SK-N-SH (cell line): ENCODE data around the gene PSMC3. TPM values are rescaled to one million over a fixed set of nuclear protein-coding genes. Genes with fewer than 3 reads are reported as not detected.

Experiments used
- CTCF ChIA-PET: fragments of 300-600, 350-600 bp; formaldehyde crosslinking; extraction: SDS; loops from one replicate; lab custom pipeline; 2021; lab: Yijun Ruan, JAX
- POLR2A ChIA-PET: fragments of 350-600 bp; sonication (Branson Sonifier 250); formaldehyde crosslinking; extraction: SDS; loops from one replicate; lab custom pipeline; 2020; ENCODE audit warnings: antibody characterized with exemption, inconsistent platforms; lab: Yijun Ruan, JAX
- DNase-seq: peaks from one replicate; pipeline ENCODE4 v3.0.0; 2012
- H2AFZ ChIP-seq: fragments of 200-600 bp; sonication (generic); 2 replicates; pipeline ENCODE4 v1.8.1; 2016; ENCODE audit warnings: antibody characterized with exemption, mild to moderate bottlenecking, low read depth
- H3F3A ChIP-seq: fragments of 200-600 bp; sonication (generic); replicated peaks from 2 replicates; pipeline ENCODE3; 2016; ENCODE audit warnings: antibody characterized with exemption, mild to moderate bottlenecking; ENCODE audit not compliant: insufficient read depth
- H3K27ac ChIP-seq, 2 experiments: fragments of 200-500 bp in 1 of 2; fragments of 200-600 bp in 1 of 2; sonication (Bioruptor generic) in 1 of 2; sonication (generic), shearing (Covaris generic) in 1 of 2; 2 replicates each; pipeline versions ENCODE4 v1.5.1 to v1.6.1; 2014 to 2016; ENCODE audit warnings: low read depth in 2 of 2, inconsistent platforms in 1 of 2, low read length in 1 of 2, mild to moderate bottlenecking in 1 of 2, mixed read lengths in 1 of 2
- H3K27me3 ChIP-seq: fragments of 200-600 bp; sonication (generic), shearing (Covaris generic); 2 replicates; pipeline ENCODE4 v1.6.1; 2016; ENCODE audit warnings: mixed run types; ENCODE audit not compliant: insufficient read depth
- H3K36me3 ChIP-seq, 2 experiments: fragments of 200-500 bp in 1 of 2; fragments of 200-600 bp in 1 of 2; sonication (Bioruptor generic) in 1 of 2; sonication (generic) in 1 of 2; replicated peaks in 1 of 2; 2 replicates each; pipeline versions ENCODE3 to v1.5.1; 2014 to 2016; ENCODE audit warnings: low read length in 1 of 2, mild to moderate bottlenecking in 1 of 2; ENCODE audit not compliant: insufficient read depth in 2 of 2, control insufficient read depth in 1 of 2
- H3K4me1 ChIP-seq, 2 experiments: fragments of 200-500 bp in 1 of 2; fragments of 200-600 bp in 1 of 2; sonication (Bioruptor generic) in 1 of 2; sonication (generic), shearing (Covaris generic) in 1 of 2; 2 replicates each; pipeline versions ENCODE4 v1.5.1 to v1.6.1; 2014 to 2016; ENCODE audit warnings: low read depth in 1 of 2, low read length in 1 of 2, mixed run types in 1 of 2; ENCODE audit not compliant: insufficient read depth in 2 of 2, control insufficient read depth in 1 of 2
- H3K4me2 ChIP-seq: fragments of 200-600 bp; sonication (generic), shearing (Covaris generic); 2 replicates; pipeline ENCODE4 v1.6.1; 2017; ENCODE audit warnings: mixed run types
- H3K4me3 ChIP-seq, 2 experiments: fragments of 200-500 bp in 1 of 2; fragments of 200-600 bp in 1 of 2; sonication (Bioruptor generic) in 1 of 2; sonication (generic), shearing (Covaris generic) in 1 of 2; 2 replicates each; pipeline versions ENCODE4 v1.5.1 to v1.8.1; 2014 to 2016; ENCODE audit warnings: low read depth in 2 of 2, inconsistent platforms in 1 of 2, low read length in 1 of 2, mild to moderate bottlenecking in 1 of 2, mixed read lengths in 1 of 2, moderate library complexity in 1 of 2
- H3K79me2 ChIP-seq: fragments of 200-600 bp; sonication (generic); 2 replicates; pipeline ENCODE4 v1.8.1; 2017; ENCODE audit warnings: mild to moderate bottlenecking; ENCODE audit not compliant: insufficient read depth
- H3K9ac ChIP-seq: fragments of 200-600 bp; sonication (generic); 2 replicates; pipeline ENCODE4 v1.6.1; 2017; ENCODE audit warnings: mixed run types
- H3K9me2 ChIP-seq: fragments of 200-600 bp; sonication (generic); 2 replicates; pipeline ENCODE4 v1.6.1; 2017; ENCODE audit warnings: mixed run types
- H3K9me3 ChIP-seq: fragments of 200-600 bp; sonication (generic); 2 replicates; pipeline ENCODE4 v1.6.1; 2017; ENCODE audit warnings: mixed run types, mild to moderate bottlenecking, moderate library complexity
- H4K20me1 ChIP-seq: fragments of 200-600 bp; sonication (generic); 2 replicates; pipeline ENCODE4 v1.6.1; 2017; ENCODE audit warnings: mild to moderate bottlenecking, mixed run types; ENCODE audit not compliant: insufficient read depth
- ELF1 ChIP-seq: IDR thresholded peaks from 2 replicates; pipeline ENCODE4 v1.4.0; 2012
- EP300 ChIP-seq, 2 experiments: IDR thresholded peaks; 2 replicates each; pipeline versions ENCODE4 v1.4.0 to v1.6.1; 2012; ENCODE audit warnings: borderline replicate concordance in 1 of 2, low read depth in 1 of 2, low read length in 1 of 2
- EZH2phosphoT487 ChIP-seq: fragments of 200-600 bp; sonication (generic); IDR thresholded peaks from 2 replicates; pipeline ENCODE4 v1.6.1; 2017; ENCODE audit warnings: low read depth, mixed run types, mild to moderate bottlenecking, antibody characterized with exemption, moderate library complexity, borderline replicate concordance
- NFIC ChIP-seq: IDR thresholded peaks from 2 replicates; pipeline ENCODE4 v1.4.0; 2012; ENCODE audit warnings: borderline replicate concordance
- RFX5 ChIP-seq: IDR thresholded peaks from 2 replicates; pipeline ENCODE4 v1.6.1; 2012; ENCODE audit warnings: mild to moderate bottlenecking, improper control_type of control experiment, low read length
- SIN3A ChIP-seq: IDR thresholded peaks from 2 replicates; pipeline ENCODE4 v1.6.1; 2012; ENCODE audit warnings: low read depth, mild to moderate bottlenecking, low read length, moderate library complexity, borderline replicate concordance
- TEAD4 ChIP-seq: IDR thresholded peaks from 2 replicates; pipeline ENCODE4 v1.4.0; 2012; ENCODE audit warnings: mild to moderate bottlenecking, borderline replicate concordance; ENCODE audit not compliant: insufficient read depth
- WGBS: methylation state at CpG from one replicate; pipeline ENCODE4 v1.1.6; 2017; ENCODE audit warnings: low lambda C conversion rate; 5-methylcytosine and 5-hydroxymethylcytosine counted together
- polyA plus RNA-seq, 3 experiments: library from polyadenylated mRNA; depleted of rRNA; stranded (reverse); fragments of >200 nt; gene quantifications; 2 replicates each; pipeline ENCODE4 v1.2.3, GENCODE V29; 2012
- TF ChIP-seq, protein P1 (sequence below): fragments of 150-350 bp; IDR thresholded peaks from 2 replicates; pipeline ENCODE4 v1.6.1; 2016; ENCODE audit warnings: mild to moderate bottlenecking, low read depth, low read length
- TF ChIP-seq, protein P2 (sequence below): fragments of 150-350 bp; IDR thresholded peaks from 2 replicates; pipeline ENCODE4 v1.6.1; 2017; ENCODE audit warnings: antibody characterized with exemption, low read length, low read depth, borderline replicate concordance
- TF ChIP-seq, protein P3 (sequence below): IDR thresholded peaks from 2 replicates; pipeline ENCODE4 v1.4.0; 2012; ENCODE audit warnings: low read depth, borderline replicate concordance

Gene PSMC3
- polyA plus RNA-seq, 1 of the 3 experiments (the other 2 are of a cell fraction), result 184 TPM

DNA sequence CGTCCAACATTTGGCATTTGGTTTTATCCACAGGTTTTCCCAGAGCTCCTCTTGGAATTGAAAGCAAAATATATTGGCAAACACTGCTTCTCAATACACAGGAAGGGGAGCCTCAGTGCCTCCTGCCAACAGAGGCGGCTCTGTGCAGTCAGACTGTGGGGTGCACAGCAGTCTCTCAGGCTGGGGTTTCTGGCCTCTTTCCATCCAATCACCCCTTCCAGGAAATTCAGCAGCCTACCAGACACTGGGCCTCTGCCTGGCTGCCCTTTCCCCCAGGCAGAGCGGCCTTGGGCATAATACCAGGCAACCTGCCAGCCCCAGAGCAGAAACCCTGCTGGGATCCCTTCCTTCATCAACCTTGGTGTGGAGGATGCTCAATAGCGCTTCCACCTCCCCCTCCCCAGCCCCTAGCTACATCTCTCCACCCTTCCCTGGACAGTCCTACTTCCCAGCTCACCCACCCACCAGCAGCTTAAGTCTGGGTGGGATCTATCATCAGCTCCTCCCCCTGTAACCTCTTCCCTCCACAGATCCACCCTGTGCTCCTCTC, 40.5 kb upstream of the PSMC3 start:
- H3K27me3 ChIP-seq, result no peaks in the 10 kb centered on the region
- peak; percentile 57 for DNase-seq
- POLR2A ChIA-PET, result interaction anchor here (1.0 kb wide), 1 partner anchor 112 kb away, joined by 3 read pairs; the partner anchor contains the start of genes KBTBD4 and NDUFS3
- H3K4me1 ChIP-seq, result peaks cover 19 to 25% of the 10 kb centered on the region in 2 experiments; a peak in 3 of 4 replicates
- no peaks in the 10 kb centered on the region for H3K9me3 ChIP-seq
- H4K20me1 ChIP-seq, result peaks cover 36% of the 10 kb centered on the region
- H3K4me2 ChIP-seq, result 0 out of 2 replicates have a peak overlapping the region, but pooled peaks have one; percentile 15
- peaks cover 11% of the 10 kb centered on the region for H3F3A ChIP-seq
- 61% methylated on average over 2 of the region's 4 CpGs for WGBS
- H3K79me2 ChIP-seq, result peaks cover 72% of the 10 kb centered on the region
- H3K9ac ChIP-seq, result no peak overlapping the region
- no peak for TF ChIP-seq EZH2phosphoT487
- TF ChIP-seq, protein P1, sequence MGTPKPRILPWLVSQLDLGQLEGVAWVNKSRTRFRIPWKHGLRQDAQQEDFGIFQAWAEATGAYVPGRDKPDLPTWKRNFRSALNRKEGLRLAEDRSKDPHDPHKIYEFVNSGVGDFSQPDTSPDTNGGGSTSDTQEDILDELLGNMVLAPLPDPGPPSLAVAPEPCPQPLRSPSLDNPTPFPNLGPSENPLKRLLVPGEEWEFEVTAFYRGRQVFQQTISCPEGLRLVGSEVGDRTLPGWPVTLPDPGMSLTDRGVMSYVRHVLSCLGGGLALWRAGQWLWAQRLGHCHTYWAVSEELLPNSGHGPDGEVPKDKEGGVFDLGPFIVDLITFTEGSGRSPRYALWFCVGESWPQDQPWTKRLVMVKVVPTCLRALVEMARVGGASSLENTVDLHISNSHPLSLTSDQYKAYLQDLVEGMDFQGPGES, result no peak
- TF ChIP-seq NFIC, result peak; percentile 28; the same call in 1 of the 2 replicates
- H3K27ac ChIP-seq, result peak overlapping the region in 1 of 2 experiments; percentile 68; a peak in 3 of 4 replicates
- no peak overlapping the region for H3K4me3 ChIP-seq
- H3K36me3 ChIP-seq, result peaks cover 53 to 60% of the 10 kb centered on the region in 2 experiments
- CTCF ChIA-PET, result interaction anchor here (0.6 to 3.1 kb wide), 2 partner anchors 12 to 350 kb away, joined by 3 to 14 read pairs; no protein-coding TSS in a partner anchor
- H2AFZ ChIP-seq, result no peak overlapping the region
- H3K9me2 ChIP-seq, result no peaks in the 10 kb centered on the region

DNA sequence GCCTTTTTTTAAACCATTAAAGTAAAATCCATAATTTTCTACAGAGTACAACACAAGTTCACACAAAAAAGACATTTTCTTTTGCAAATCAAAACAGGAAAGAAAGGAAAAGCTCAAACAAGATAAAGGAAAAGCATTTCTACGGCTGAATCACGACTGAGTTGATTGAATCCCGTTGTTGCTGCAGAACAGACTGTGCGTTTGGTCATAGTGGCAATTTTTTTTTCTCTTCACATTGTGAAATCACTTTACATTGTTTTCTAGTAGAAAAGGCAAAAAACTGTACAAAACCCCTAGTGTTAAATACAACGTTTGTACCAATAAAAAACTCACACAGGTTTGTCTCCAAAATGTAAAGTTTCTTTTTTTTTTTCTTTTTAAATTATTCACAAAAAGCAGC, 40.0 kb upstream of the PSMC3 start:
- 62% methylated on average over 5 of the region's 5 CpGs for WGBS
- Histone ChIP-seq H3K36me3 (peaks cover 47 to 54% of the 10 kb centered on the region in 2 experiments), H3K4me3 (no peak overlapping the region), H3F3A (peaks cover 11% of the 10 kb centered on the region), H3K27ac (peak overlapping the region in 1 of 2 experiments; percentile 68; a peak in 3 of 4 replicates), H3K9me2 (no peaks in the 10 kb centered on the region), H2AFZ (no peak overlapping the region), H3K9me3 (no peaks in the 10 kb centered on the region), H3K4me2 (no peak overlapping the region), H3K27me3 (no peaks in the 10 kb centered on the region), H4K20me1 (peaks cover 36% of the 10 kb centered on the region), H3K9ac (no peak overlapping the region), H3K79me2 (peaks cover 72% of the 10 kb centered on the region), H3K4me1 (peaks cover 19 to 25% of the 10 kb centered on the region in 2 experiments; a peak in 3 of 4 replicates)
- CTCF ChIA-PET, result interaction anchor here (0.6 to 3.1 kb wide), 3 partner anchors 8 to 351 kb away, joined by 3 to 14 read pairs (median 3); no protein-coding TSS in a partner anchor
- POLR2A ChIA-PET, result interaction anchor here (1.0 kb wide), 1 partner anchor 113 kb away, joined by 3 read pairs; the partner anchor contains the start of genes KBTBD4 and NDUFS3
- no peak for TF ChIP-seq SIN3A
- DNase-seq, result no peak

DNA sequence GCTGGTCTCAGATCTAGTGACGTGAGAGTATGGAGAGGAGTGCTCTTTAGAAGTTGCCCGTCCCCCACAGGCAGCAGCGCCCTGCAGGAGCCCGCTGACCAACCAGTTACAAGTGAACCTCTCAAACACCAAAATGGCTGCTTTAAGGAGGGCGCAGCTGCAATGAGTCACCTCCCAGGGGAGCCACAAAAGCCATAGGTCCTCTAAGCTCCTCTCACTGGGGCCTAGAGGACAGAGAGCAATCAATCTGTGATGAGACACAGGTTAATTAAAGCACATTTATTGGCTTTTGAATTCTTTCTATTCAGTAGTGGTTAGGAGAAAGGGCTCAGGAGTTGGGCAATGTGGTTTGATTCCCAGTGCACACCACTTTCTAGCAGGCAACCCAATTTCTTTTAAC, 38.2 kb upstream of the PSMC3 start:
- CTCF ChIA-PET, result interaction anchor here (0.7 to 3.1 kb wide), 3 partner anchors 10 to 655 kb away, joined by 3 to 14 read pairs (median 3); no protein-coding TSS in a partner anchor

More for the DNA sequence above, 38.2 kb upstream of the PSMC3 start:
- no peak overlapping the region for H2AFZ ChIP-seq
- H3K36me3 ChIP-seq, result peaks cover 30 to 45% of the 10 kb centered on the region in 2 experiments
- POLR2A ChIA-PET, result no interaction called here
- TF ChIP-seq ELF1 (no peak), SIN3A (no peak), EP300 (IDR thresholded peaks at IDR 0.05; ENCODE audit: borderline replicate concordance in 1 of 2, low read depth in 1 of 2, low read length in 1 of 2) (no peak), RFX5 (no peak), TEAD4 (no peak)
- TF ChIP-seq, protein P2, sequence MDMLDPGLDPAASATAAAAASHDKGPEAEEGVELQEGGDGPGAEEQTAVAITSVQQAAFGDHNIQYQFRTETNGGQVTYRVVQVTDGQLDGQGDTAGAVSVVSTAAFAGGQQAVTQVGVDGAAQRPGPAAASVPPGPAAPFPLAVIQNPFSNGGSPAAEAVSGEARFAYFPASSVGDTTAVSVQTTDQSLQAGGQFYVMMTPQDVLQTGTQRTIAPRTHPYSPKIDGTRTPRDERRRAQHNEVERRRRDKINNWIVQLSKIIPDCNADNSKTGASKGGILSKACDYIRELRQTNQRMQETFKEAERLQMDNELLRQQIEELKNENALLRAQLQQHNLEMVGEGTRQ, result no peak
- TF ChIP-seq, protein P3, sequence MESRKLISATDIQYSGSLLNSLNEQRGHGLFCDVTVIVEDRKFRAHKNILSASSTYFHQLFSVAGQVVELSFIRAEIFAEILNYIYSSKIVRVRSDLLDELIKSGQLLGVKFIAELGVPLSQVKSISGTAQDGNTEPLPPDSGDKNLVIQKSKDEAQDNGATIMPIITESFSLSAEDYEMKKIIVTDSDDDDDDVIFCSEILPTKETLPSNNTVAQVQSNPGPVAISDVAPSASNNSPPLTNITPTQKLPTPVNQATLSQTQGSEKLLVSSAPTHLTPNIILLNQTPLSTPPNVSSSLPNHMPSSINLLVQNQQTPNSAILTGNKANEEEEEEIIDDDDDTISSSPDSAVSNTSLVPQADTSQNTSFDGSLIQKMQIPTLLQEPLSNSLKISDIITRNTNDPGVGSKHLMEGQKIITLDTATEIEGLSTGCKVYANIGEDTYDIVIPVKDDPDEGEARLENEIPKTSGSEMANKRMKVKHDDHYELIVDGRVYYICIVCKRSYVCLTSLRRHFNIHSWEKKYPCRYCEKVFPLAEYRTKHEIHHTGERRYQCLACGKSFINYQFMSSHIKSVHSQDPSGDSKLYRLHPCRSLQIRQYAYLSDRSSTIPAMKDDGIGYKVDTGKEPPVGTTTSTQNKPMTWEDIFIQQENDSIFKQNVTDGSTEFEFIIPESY, result no peak
- H3F3A ChIP-seq, result peaks cover 11% of the 10 kb centered on the region
- H3K4me2 ChIP-seq, result no peak overlapping the region
- peaks cover 19 to 25% of the 10 kb centered on the region in 2 experiments; a peak in 3 of 4 replicates for H3K4me1 ChIP-seq
- no peak for DNase-seq
- no peak overlapping the region; a peak in 1 of 4 replicates for H3K27ac ChIP-seq
- no peak overlapping the region for H3K4me3 ChIP-seq
- H3K79me2 ChIP-seq, result peaks cover 65% of the 10 kb centered on the region
- no peaks in the 10 kb centered on the region for H3K9me2 ChIP-seq
- 95% methylated on average over 5 of the region's 5 CpGs for WGBS
- no peaks in the 10 kb centered on the region for H3K9me3 ChIP-seq
- H3K9ac ChIP-seq, result no peak overlapping the region
- H4K20me1 ChIP-seq, result peaks cover 36% of the 10 kb centered on the region
- no peaks in the 10 kb centered on the region for H3K27me3 ChIP-seq
